GM19438 (cell line): Measurements from ENCODE around the gene TGFB2.

ENCODE experiments used
- ATAC-seq: cut with Tn5 transposase; IDR thresholded peaks from one replicate; pipeline ENCODE4 v1.9.1; 2021; ENCODE audit warnings: low read depth; ENCODE audit not compliant: unreplicated experiment

TGFB2 gene

GRCh38 chr1:218456444-218456843 is 111.3 kb downstream of the TGFB2 start:
- no peak for ATAC-seq

- ATAC-seq: no peak
Observed at GRCh38 chr1:218459450-218459849, 114.3 kb downstream of the TGFB2 start.

GRCh38 chr1:218459878-218460711 is 115.0 kb downstream of the TGFB2 start:
- no peak for ATAC-seq

GRCh38 chr1:218461351-218461750 is 116.2 kb downstream of the TGFB2 start:
- ATAC-seq: no peak

- ATAC-seq: no peak
Observed at GRCh38 chr1:218462116-218462515, 117.0 kb downstream of the TGFB2 start.

- no peak for ATAC-seq
Observed at GRCh38 chr1:218462587-218462986, 117.5 kb downstream of the TGFB2 start.

GRCh38 chr1:218463194-218464156 is 118.3 kb downstream of the TGFB2 start:
- ATAC-seq: no peak

GRCh38 chr1:218464871-218465270 is 119.7 kb downstream of the TGFB2 start:
- no peak for ATAC-seq

- ATAC-seq: no peak
Observed at GRCh38 chr1:218466341-218467010, 121.3 kb downstream of the TGFB2 start.

- ATAC-seq: no peak
Observed at GRCh38 chr1:218467101-218468072, 122.3 kb downstream of the TGFB2 start.

- no peak for ATAC-seq
Observed at GRCh38 chr1:218468711-218469110, 123.6 kb downstream of the TGFB2 start.

- no peak for ATAC-seq
Observed at GRCh38 chr1:218472885-218473284, 127.7 kb downstream of the TGFB2 start.

- ATAC-seq: peak; percentile 70
Observed at GRCh38 chr1:218473522-218473921, 128.4 kb downstream of the TGFB2 start.

GRCh38 chr1:218474128-218474527 is 129.0 kb downstream of the TGFB2 start:
- no peak for ATAC-seq

- ATAC-seq: no peak
Observed at GRCh38 chr1:218475275-218475674, 130.1 kb downstream of the TGFB2 start.

- ATAC-seq: no peak
Observed at GRCh38 chr1:218475699-218476098, 130.6 kb downstream of the TGFB2 start.

GRCh38 chr1:218476385-218476784 is 131.2 kb downstream of the TGFB2 start:
- ATAC-seq: no peak

- no peak for ATAC-seq
Observed at GRCh38 chr1:218478336-218478735, 133.2 kb downstream of the TGFB2 start.

- no peak for ATAC-seq
Observed at GRCh38 chr1:218479436-218480115, 134.4 kb downstream of the TGFB2 start.
